ENCODE results near the gene TRIM64.
"Not testable (repeated sequence)": the region's sequence is repeated elsewhere in the genome, so short reads cannot be mapped to it uniquely, and the experiment has no call there.

Gene TRIM64, protein sequence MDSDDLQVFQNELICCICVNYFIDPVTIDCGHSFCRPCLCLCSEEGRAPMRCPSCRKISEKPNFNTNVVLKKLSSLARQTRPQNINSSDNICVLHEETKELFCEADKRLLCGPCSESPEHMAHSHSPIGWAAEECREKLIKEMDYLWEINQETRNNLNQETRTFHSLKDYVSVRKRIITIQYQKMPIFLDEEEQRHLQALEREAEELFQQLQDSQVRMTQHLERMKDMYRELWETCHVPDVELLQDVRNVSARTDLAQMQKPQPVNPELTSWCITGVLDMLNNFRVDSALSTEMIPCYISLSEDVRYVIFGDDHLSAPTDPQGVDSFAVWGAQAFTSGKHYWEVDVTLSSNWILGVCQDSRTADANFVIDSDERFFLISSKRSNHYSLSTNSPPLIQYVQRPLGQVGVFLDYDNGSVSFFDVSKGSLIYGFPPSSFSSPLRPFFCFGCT

DNA sequence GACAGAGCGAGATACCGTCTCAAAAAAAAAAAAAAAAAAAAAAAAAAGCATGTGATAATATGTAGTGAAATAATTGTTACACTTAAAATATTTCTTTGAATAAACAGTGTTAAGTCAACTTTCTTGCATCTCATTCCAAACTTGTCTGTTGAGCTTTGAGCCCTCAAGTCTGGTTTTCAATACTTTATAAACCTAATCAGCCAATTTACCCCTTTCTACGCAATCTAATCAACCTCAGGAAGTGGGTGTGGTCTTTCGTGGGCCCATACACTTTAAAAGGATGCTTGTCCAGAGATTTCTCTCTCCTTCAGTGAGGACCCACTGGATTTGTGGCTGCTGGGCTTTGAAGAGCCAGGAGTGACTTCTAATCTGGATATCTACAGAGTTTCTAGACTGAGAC is at the start of gene TRIM64:
TSS of gene TRIM64 (plus strand) at position 301 of the 400 bp plus-strand sequence. CDS start 2,467 bp downstream, outside the sequence.
- not testable (repeated sequence) for DNase-seq (ENCODE audit: insufficient read length, low spot score); FAIRE-seq

DNA sequence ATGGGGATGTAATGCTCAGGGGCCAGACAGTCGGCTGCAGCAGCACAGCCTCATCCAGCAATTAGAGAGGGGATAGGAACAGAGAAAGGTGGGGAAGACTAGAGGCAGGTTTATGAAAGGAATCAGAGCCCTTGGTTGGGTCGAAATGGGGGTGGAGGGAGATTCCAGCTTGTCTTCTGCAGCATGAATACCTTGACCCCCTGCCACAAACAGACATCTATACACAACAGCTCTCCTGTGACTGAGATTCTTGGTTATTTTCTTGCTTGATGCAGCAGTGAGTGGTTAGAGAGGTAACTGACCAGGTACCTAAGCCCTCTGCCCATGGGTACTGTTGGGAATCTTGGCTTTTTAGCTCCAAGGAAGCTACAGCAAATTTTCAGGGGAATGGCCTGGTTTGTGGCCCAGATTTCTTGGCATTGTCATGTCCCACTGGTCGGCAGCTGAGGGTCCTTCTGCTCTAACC is 43.6 kb upstream of the TRIM64 start, which contains the start of gene TRIM49D1:
TSS of gene TRIM49D1 (minus strand) at position 51 of the 466 bp plus-strand sequence. CDS start 4,535 bp downstream, outside the sequence.
- DNase-seq (ENCODE audit: insufficient read length, low spot score) (no peak), FAIRE-seq (no peak)

DNA sequence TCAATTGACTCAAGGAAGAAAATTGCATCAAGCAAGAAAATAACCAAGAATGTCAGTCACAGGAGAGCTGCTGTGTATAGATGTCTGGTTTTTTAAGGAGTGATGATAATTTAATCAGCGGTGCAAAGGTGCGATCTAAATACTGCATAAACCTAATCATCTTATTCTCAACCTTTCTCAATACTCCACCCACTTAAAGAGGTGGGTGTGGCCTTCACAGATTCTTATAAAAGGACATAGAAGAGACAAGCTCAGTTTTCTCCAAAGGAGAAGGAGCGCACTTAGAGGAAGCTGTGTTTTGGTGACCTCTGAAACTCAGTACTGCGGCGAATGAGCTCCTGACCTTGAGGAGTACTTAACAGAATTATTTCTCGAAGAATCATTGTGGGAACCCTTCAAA is 42.1 kb upstream of the TRIM64 start, which contains the start of gene TRIM49D2:
TSS of gene TRIM49D2 (plus strand) at position 301 of the 400 bp plus-strand sequence. CDS start 2,698 bp downstream, outside the sequence.
- not testable (repeated sequence) for DNase-seq (ENCODE audit: insufficient read length, low spot score); FAIRE-seq

DNA sequence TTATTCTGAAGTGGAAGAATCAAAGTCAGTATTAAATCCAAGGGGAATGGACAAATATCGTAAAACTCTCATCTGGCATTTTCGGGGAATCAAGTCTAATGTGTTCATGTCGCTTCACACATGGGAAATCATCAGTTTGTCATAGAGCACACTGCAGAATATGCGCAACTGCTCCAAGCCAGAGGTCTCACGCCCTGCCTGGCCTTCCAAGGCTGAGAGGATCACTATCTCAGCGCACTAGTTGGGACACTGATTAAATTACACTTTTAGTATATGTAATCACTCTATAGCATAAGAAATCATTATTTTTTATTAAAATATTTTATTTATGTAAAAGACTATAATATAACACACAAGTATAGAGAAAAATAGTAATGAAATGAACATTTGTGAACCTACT is 5.0 kb upstream of the TRIM64 start:
- DNase-seq (ENCODE audit: insufficient read length, low spot score); FAIRE-seq: not testable (repeated sequence)

Measured in HTR-8/SVneo (cell line).